ENCODE results near the gene AGT.

GRCh38 chr1:230730977-230731376 lies 17.1 kb upstream of the AGT start:
- TF ChIP-seq CTCF (IDR thresholded peaks at IDR 0.05) (no peak), POLR2A (IDR thresholded peaks at IDR 0.05) (no peak)

Data from Peyer's patch (tissue), 4 donors.